Lower leg skin (tissue), 4 donors: ENCODE results near the gene FAM221B. TPM values are rescaled to one million over a fixed set of nuclear protein-coding genes. Genes with fewer than 3 reads are reported as not detected.

Source experiments
- DNase-seq, 2 donors: peaks; one replicate each; pipeline ENCODE4 v3.0.0-alpha.2; 2019; ENCODE audit warnings: low spot score in 2 of 2
- H3K4me3 ChIP-seq: fragments of 200-600 bp; sonication (generic); 2 replicates; pipeline ENCODE4 v1.5.1; 2017; ENCODE audit warnings: mild to moderate bottlenecking, low read depth; ENCODE audit not compliant: poor library complexity, severe bottlenecking
- CTCF ChIP-seq, 3 donors: fragments of 450-650 bp; IDR thresholded peaks; one replicate each; pipeline ENCODE4 v1.5.1; 2016; ENCODE audit warnings: antibody characterized with exemption in 3 of 3, mild to moderate bottlenecking in 3 of 3, moderate library complexity in 2 of 3
- POLR2A ChIP-seq, 2 donors: fragments of 450-650 bp; IDR thresholded peaks; one replicate each; pipeline ENCODE4 v1.6.1; 2016 to 2017; ENCODE audit warnings: antibody characterized with exemption in 2 of 2, mild to moderate bottlenecking in 1 of 2, moderate library complexity in 1 of 2
- WGBS, 2 donors: methylation state at CpG; one replicate each; pipeline ENCODE4 v1.1.5; 2018; 5-methylcytosine and 5-hydroxymethylcytosine counted together
- intact Hi-C: fragments of 100-400 bp; cut with DNase I; formaldehyde crosslinking; loops from one replicate; pipeline ENCODE4 v1.15.0; 2023; ENCODE audit warnings: low total_unique reads
- total RNA-seq, 4 donors: library from RNA; depleted of rRNA; stranded (reverse); fragments of >200 nt; gene quantifications; one replicate each; pipeline ENCODE4 v1.1.0, GENCODE V29; 2016

Gene FAM221B
- total RNA-seq, 4 donors from 2014 or later, result not detected

- WGBS, 2 donors, result 85 to 88% methylated on average over 7 of the region's 7 CpGs
- no peak overlapping the region for H3K4me3 ChIP-seq
- TF ChIP-seq CTCF (IDR thresholded peaks at IDR 0.05), result no peak
- no peak for TF ChIP-seq POLR2A (IDR thresholded peaks at IDR 0.05)
- DNase-seq, result peak in 1 of 2 donors; percentile 61
- intact Hi-C loops, result no loop called here
Observed at GRCh38 chr9:35800530-35800929, 28.0 kb downstream of the FAM221B start.

GRCh38 chr9:35798658-35799374, 29.7 kb downstream of the FAM221B start:
- TF ChIP-seq CTCF (IDR thresholded peaks at IDR 0.05), result no peak
- TF ChIP-seq POLR2A (IDR thresholded peaks at IDR 0.05), result no peak
- WGBS, 2 donors, result 74 to 78% methylated on average over 4 of the region's 4 CpGs
- intact Hi-C loops, result no loop called here
- no peak overlapping the region for H3K4me3 ChIP-seq
- peak in 1 of 2 donors; percentile 57 for DNase-seq

GRCh38 chr9:35797311-35798109, 31.0 kb downstream of the FAM221B start:
- intact Hi-C loops, result no loop called here

GRCh38 chr9:35795695-35796094, 32.8 kb downstream of the FAM221B start:
- TF ChIP-seq CTCF (IDR thresholded peaks at IDR 0.05) (no peak), POLR2A (IDR thresholded peaks at IDR 0.05) (no peak)
- intact Hi-C loops, result no loop called here

More at GRCh38 chr9:35797311-35798109, 31.0 kb downstream of the FAM221B start:
- WGBS, 2 donors, result 84 to 86% methylated on average over 6 of the region's 6 CpGs
- DNase-seq, result no peak
- H3K4me3 ChIP-seq, result no peak overlapping the region
- TF ChIP-seq POLR2A (IDR thresholded peaks at IDR 0.05), result no peak
- TF ChIP-seq CTCF (IDR thresholded peaks at IDR 0.05), result no peak

GRCh38 chr9:35793461-35793860, 35.1 kb downstream of the FAM221B start:
- no peak for TF ChIP-seq POLR2A (IDR thresholded peaks at IDR 0.05)
- TF ChIP-seq CTCF (IDR thresholded peaks at IDR 0.05), result no peak
- H3K4me3 ChIP-seq, result no peak overlapping the region
- WGBS, 2 donors, result 65 to 67% methylated on average over 2 of the region's 2 CpGs
- DNase-seq, result no peak
- intact Hi-C loops, result loop anchor here (5.0 kb wide), 2 partner anchors 89 to 154 kb away; no protein-coding TSS in a partner anchor

More at GRCh38 chr9:35795695-35796094, 32.8 kb downstream of the FAM221B start:
- no peak overlapping the region for H3K4me3 ChIP-seq
- DNase-seq, result no peak
